ENCODE measurements around the gene STXBP6.

GRCh38 chr14:24879661-24880386 lies 170.1 kb downstream of the STXBP6 start:
- TF ChIP-seq POLR2AphosphoS5 (IDR thresholded peaks at IDR 0.05; ENCODE audit: low read depth, low read length) (no peak), POLR2A (IDR thresholded peaks at IDR 0.05; ENCODE audit: low read depth, low read length) (no peak)

Data from GM12892 (cell line).